Neural progenitor cell (in vitro differentiated cells): ENCODE data around the gene FHOD3. TPM values are rescaled to one million over a fixed set of nuclear protein-coding genes. Genes with fewer than 3 reads are reported as not detected.

Source experiments
- DNase-seq: peaks from one replicate; pipeline ENCODE4 v3.0.0-alpha.2; 2016; ENCODE audit warnings: low spot score
- H2AFZ ChIP-seq: fragments of 200-600 bp; sonication (generic); replicated peaks from 2 replicates; pipeline ENCODE4 v1.6.1; 2016; ENCODE audit warnings: antibody characterized with exemption
- H3F3A ChIP-seq: fragments of 200-600 bp; sonication (generic); 2 replicates; pipeline ENCODE4 v1.6.1; 2016; ENCODE audit warnings: antibody characterized with exemption, low read depth
- H3K27ac ChIP-seq: fragments of 200-600 bp; sonication (generic); 2 replicates; pipeline ENCODE4 v1.5.1; 2016; ENCODE audit warnings: mild to moderate bottlenecking
- H3K27me3 ChIP-seq: fragments of 200-600 bp; sonication (generic); 2 replicates; pipeline ENCODE4 v1.6.1; 2016; ENCODE audit warnings: mild to moderate bottlenecking, moderate library complexity
- H3K36me3 ChIP-seq: fragments of 200-600 bp; sonication (generic); 2 replicates; pipeline ENCODE4 v1.5.1; 2016
- H3K4me1 ChIP-seq: fragments of 200-600 bp; sonication (generic); 2 replicates; pipeline ENCODE4 v1.6.1; 2016; ENCODE audit warnings: mixed run types
- H3K4me2 ChIP-seq: fragments of 200-600 bp; sonication (generic); 2 replicates; pipeline ENCODE4 v1.6.1; 2016
- H3K4me3 ChIP-seq: fragments of 200-600 bp; sonication (generic); 2 replicates; pipeline ENCODE4 v1.5.1; 2016
- H3K79me2 ChIP-seq: fragments of 200-600 bp; sonication (generic); 2 replicates; pipeline ENCODE4 v1.6.1; 2016; ENCODE audit warnings: low read depth
- H3K9ac ChIP-seq: fragments of 200-600 bp; sonication (generic); 2 replicates; pipeline ENCODE4 v1.6.1; 2016
- H3K9me3 ChIP-seq: fragments of 200-600 bp; sonication (generic); 2 replicates; pipeline ENCODE4 v1.5.1; 2016; ENCODE audit warnings: low read depth
- H4K20me1 ChIP-seq: fragments of 200-600 bp; sonication (generic); 2 replicates; pipeline ENCODE4 v1.6.1; 2016; ENCODE audit warnings: low read depth
- H3K27ac Mint-ChIP-seq: 3 replicates; pipeline ENCODE4 v1.8.0; 2021; ENCODE audit warnings: mixed read lengths
- H3K27me3 Mint-ChIP-seq: 2 replicates; pipeline ENCODE4 v1.8.0; 2022; ENCODE audit warnings: low read depth, mild to moderate bottlenecking, inconsistent platforms, moderate library complexity, mixed read lengths; ENCODE audit not compliant: insufficient read depth
- H3K36me3 Mint-ChIP-seq: 3 replicates; pipeline ENCODE4 v1.8.0; 2021; ENCODE audit warnings: mixed read lengths
- H3K4me1 Mint-ChIP-seq: 3 replicates; pipeline ENCODE4 v1.8.0; 2021; ENCODE audit warnings: mixed read lengths
- H3K4me3 Mint-ChIP-seq: 3 replicates; pipeline ENCODE4 v1.8.0; 2021; ENCODE audit warnings: mild to moderate bottlenecking, moderate library complexity, mixed read lengths
- H3K9me3 Mint-ChIP-seq: 3 replicates; pipeline ENCODE4 v1.8.0; 2020; ENCODE audit warnings: mixed read lengths
- CTCF ChIP-seq: fragments of 200-600 bp; sonication (generic); IDR thresholded peaks from 2 replicates; pipeline ENCODE4 v1.5.1; 2017; ENCODE audit warnings: antibody characterized with exemption, mild to moderate bottlenecking
- EZH2 ChIP-seq: fragments of 200-600 bp; sonication (generic); IDR thresholded peaks from 2 replicates; pipeline ENCODE4 v1.6.1; 2017; ENCODE audit warnings: antibody characterized with exemption, mild to moderate bottlenecking, moderate library complexity
- EZH2phosphoT487 ChIP-seq: fragments of 200-600 bp; sonication (generic); IDR thresholded peaks from 2 replicates; pipeline ENCODE4 v1.6.1; 2017; ENCODE audit warnings: antibody characterized with exemption
- total RNA-seq: library from RNA; depleted of rRNA; stranded (reverse); fragments of >200 nt; gene quantifications from 2 replicates; pipeline ENCODE4 v1.2.3, GENCODE V29; 2015; ENCODE audit warnings: low replicate concordance

The FHOD3 gene
- total RNA-seq, 1 donor from 2014 or later: 69.7 TPM

- no peaks in the 10 kb centered on the region for H3K27me3 ChIP-seq
- Mint-ChIP-seq H3K9me3 (no peaks in the 10 kb centered on the region), H3K4me3 (no peak overlapping the region), H3K27me3 (peaks cover 2% of the 10 kb centered on the region), H3K27ac (no peak overlapping the region), H3K4me1 (no peaks in the 10 kb centered on the region), H3K36me3 (peaks cover 13% of the 10 kb centered on the region)
- no peak overlapping the region for H3K9ac ChIP-seq
- no peak for TF ChIP-seq EZH2
- TF ChIP-seq CTCF: no peak
- no peak for TF ChIP-seq EZH2phosphoT487
- H3K4me1 ChIP-seq: no peaks in the 10 kb centered on the region
- H3K36me3 ChIP-seq: no peaks in the 10 kb centered on the region
- no peak for DNase-seq
- H3K4me3 ChIP-seq: no peak overlapping the region
- H3K27ac ChIP-seq: no peak overlapping the region
- peaks cover 6% of the 10 kb centered on the region for H4K20me1 ChIP-seq
- H3F3A ChIP-seq: no peaks in the 10 kb centered on the region
- H3K4me2 ChIP-seq: no peak overlapping the region
- H3K79me2 ChIP-seq: no peaks in the 10 kb centered on the region
- H2AFZ ChIP-seq: no peak overlapping the region
- H3K9me3 ChIP-seq: no peaks in the 10 kb centered on the region
Observed at GRCh38 chr18:36724169-36724568, 426.7 kb downstream of the FHOD3 start.

- Histone ChIP-seq H4K20me1 (peaks cover 6% of the 10 kb centered on the region), H2AFZ (no peak overlapping the region), H3K9me3 (no peaks in the 10 kb centered on the region), H3K4me3 (no peak overlapping the region), H3K4me1 (no peaks in the 10 kb centered on the region), H3K9ac (no peak overlapping the region), H3K79me2 (no peaks in the 10 kb centered on the region), H3K27me3 (no peaks in the 10 kb centered on the region), H3K36me3 (no peaks in the 10 kb centered on the region), H3K4me2 (no peak overlapping the region), H3K27ac (no peak overlapping the region), H3F3A (no peaks in the 10 kb centered on the region)
- Mint-ChIP-seq H3K4me3 (no peak overlapping the region), H3K27me3 (peaks cover 2% of the 10 kb centered on the region), H3K4me1 (no peaks in the 10 kb centered on the region), H3K27ac (no peak overlapping the region), H3K9me3 (no peaks in the 10 kb centered on the region), H3K36me3 (peaks cover 13% of the 10 kb centered on the region)
- TF ChIP-seq EZH2phosphoT487 (no peak), EZH2 (no peak), CTCF (no peak)
- DNase-seq: no peak
Observed at GRCh38 chr18:36724591-36725001, 427.1 kb downstream of the FHOD3 start.

GRCh38 chr18:36728345-36728744 lies 430.8 kb downstream of the FHOD3 start:
- Histone ChIP-seq H3K4me3 (no peak overlapping the region), H3K27me3 (no peaks in the 10 kb centered on the region), H3K9me3 (peaks cover 4% of the 10 kb centered on the region), H2AFZ (no peak overlapping the region), H3K79me2 (no peaks in the 10 kb centered on the region), H3K4me2 (no peak overlapping the region), H3K36me3 (peaks cover 22% of the 10 kb centered on the region), H3K9ac (no peak overlapping the region), H3K4me1 (no peaks in the 10 kb centered on the region), H3F3A (no peaks in the 10 kb centered on the region), H3K27ac (no peak overlapping the region), H4K20me1 (no peaks in the 10 kb centered on the region)
- no peak for DNase-seq
- Mint-ChIP-seq H3K4me1 (no peaks in the 10 kb centered on the region), H3K27ac (no peak overlapping the region), H3K4me3 (no peak overlapping the region), H3K36me3 (peaks cover 37% of the 10 kb centered on the region), H3K9me3 (peaks cover 8% of the 10 kb centered on the region), H3K27me3 (peaks cover 2% of the 10 kb centered on the region)
- TF ChIP-seq EZH2 (no peak), EZH2phosphoT487 (no peak), CTCF (no peak)

- Histone ChIP-seq H3K36me3 (peaks cover 22% of the 10 kb centered on the region), H3K27ac (no peak overlapping the region), H3K9me3 (peaks cover 4% of the 10 kb centered on the region), H3K27me3 (no peaks in the 10 kb centered on the region), H3F3A (no peaks in the 10 kb centered on the region), H3K4me3 (no peak overlapping the region), H3K9ac (no peak overlapping the region), H3K79me2 (no peaks in the 10 kb centered on the region), H3K4me2 (no peak overlapping the region), H4K20me1 (no peaks in the 10 kb centered on the region), H3K4me1 (no peaks in the 10 kb centered on the region), H2AFZ (no peak overlapping the region)
- Mint-ChIP-seq H3K27ac (no peak overlapping the region), H3K9me3 (peaks cover 9% of the 10 kb centered on the region), H3K36me3 (peaks cover 43% of the 10 kb centered on the region), H3K27me3 (peaks cover 5% of the 10 kb centered on the region), H3K4me1 (no peaks in the 10 kb centered on the region), H3K4me3 (no peak overlapping the region)
- no peak for TF ChIP-seq EZH2
- TF ChIP-seq EZH2phosphoT487: no peak
- TF ChIP-seq CTCF: no peak
- DNase-seq: no peak
Observed at GRCh38 chr18:36729197-36729596, 431.7 kb downstream of the FHOD3 start.
